Astrocyte of the cerebellum (primary cell): ENCODE results near the gene OBSCN.
"Not testable (repeated sequence)": the region's sequence is repeated elsewhere in the genome, so short reads cannot be mapped to it uniquely, and the experiment has no call there.

Experiments
- DNase-seq: peaks from one replicate; pipeline ENCODE4 v3.0.0-alpha.2; 2011; ENCODE audit warnings: low read depth
- H3K4me3 ChIP-seq: 2 replicates; pipeline ENCODE4 v1.5.1; 2011; ENCODE audit warnings: mild to moderate bottlenecking, low read depth, low read length, moderate library complexity
- CTCF ChIP-seq: IDR thresholded peaks from 2 replicates; pipeline ENCODE4 v1.5.1; 2012; ENCODE audit warnings: low read length, low read depth, moderate library complexity, mild to moderate bottlenecking; ENCODE audit errors: missing control alignments
- in situ Hi-C: cut with HindIII; loops from 2 replicates; pipeline ENCODE4 v1.10.0; 2017; ENCODE audit warnings: low sequenced_read_pairs

The OBSCN gene

GRCh38 chr1:228181645-228182034, 26.2 kb upstream of the OBSCN start:
- DNase-seq = no peak
- no peak overlapping the region for H3K4me3 ChIP-seq
- no peak for TF ChIP-seq CTCF
- in situ Hi-C loops = loop anchor here (10.0 kb wide), 1 partner anchor 57 kb away; no protein-coding TSS in a partner anchor

- in situ Hi-C loops = loop anchor here (10.0 kb wide), 1 partner anchor 58 kb away; no protein-coding TSS in a partner anchor
- DNase-seq = no peak
- no peak for TF ChIP-seq CTCF
- no peak overlapping the region for H3K4me3 ChIP-seq
Measured at GRCh38 chr1:228182296-228183030, 25.4 kb upstream of the OBSCN start.

GRCh38 chr1:228184152-228184551, 23.7 kb upstream of the OBSCN start:
- no peak for TF ChIP-seq CTCF
- H3K4me3 ChIP-seq = no peak overlapping the region
- no peak for DNase-seq
- in situ Hi-C loops = loop anchor here (10.0 kb wide), 1 partner anchor 59 kb away; no protein-coding TSS in a partner anchor

DNA sequence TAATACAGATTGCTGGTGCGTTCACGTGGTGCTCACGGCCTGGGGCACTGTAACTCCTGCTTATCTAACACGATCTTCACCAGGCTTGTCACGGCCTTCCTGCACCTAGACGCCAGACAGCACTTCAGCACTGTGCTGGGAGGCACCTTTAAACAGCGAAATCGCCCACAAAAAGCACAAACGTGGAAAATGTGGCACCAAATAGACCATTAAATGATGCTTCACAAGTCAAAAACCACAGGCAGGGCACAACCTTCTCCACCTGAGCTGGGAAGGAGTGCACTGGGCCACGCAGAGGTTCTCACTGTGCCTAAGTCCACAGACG, 22.2 kb upstream of the OBSCN start:
- DNase-seq = no peak

DNA sequence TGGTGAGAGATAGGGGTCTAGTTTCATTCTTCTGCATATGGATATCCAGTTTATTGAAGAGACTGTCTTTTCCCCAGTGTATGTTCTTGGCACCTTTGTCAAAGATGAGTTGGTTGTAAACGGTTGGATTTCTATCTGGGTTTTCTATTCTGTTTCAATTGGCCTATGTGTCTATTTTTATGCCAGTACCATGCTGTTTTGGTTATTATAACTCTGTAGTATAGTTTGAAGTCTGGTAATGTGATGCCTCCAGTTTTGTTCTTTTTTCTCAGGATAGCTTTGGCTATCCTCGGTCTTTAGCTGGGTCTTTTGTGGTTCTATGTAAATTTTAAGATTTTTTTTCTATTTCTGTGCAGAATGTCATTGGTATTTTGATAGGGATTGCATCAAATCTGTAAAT, 19.6 kb upstream of the OBSCN start:
- in situ Hi-C loops = loop anchor here (10.0 kb wide), 1 partner anchor 63 kb away; no protein-coding TSS in a partner anchor
- not testable (repeated sequence) for DNase-seq, H3K4me3 ChIP-seq

More for the DNA sequence above, 22.2 kb upstream of the OBSCN start:
- in situ Hi-C loops = loop anchor here (10.0 kb wide), 1 partner anchor 61 kb away; no protein-coding TSS in a partner anchor
- no peak for TF ChIP-seq CTCF
- no peak overlapping the region for H3K4me3 ChIP-seq

GRCh38 chr1:228190182-228190581, 17.7 kb upstream of the OBSCN start:
- TF ChIP-seq CTCF = no peak
- DNase-seq = no peak
- in situ Hi-C loops = no loop called here
- H3K4me3 ChIP-seq = no peak overlapping the region

GRCh38 chr1:228190778-228191177, 17.1 kb upstream of the OBSCN start:
- DNase-seq = no peak
- in situ Hi-C loops = no loop called here

More at GRCh38 chr1:228190778-228191177, 17.1 kb upstream of the OBSCN start:
- H3K4me3 ChIP-seq = no peak overlapping the region
- no peak for TF ChIP-seq CTCF
